GM12878 (cell line): ENCODE data around the gene P3H3. TPM values are rescaled to one million over a fixed set of nuclear protein-coding genes. Genes with fewer than 3 reads are reported as not detected.

Source experiments
- BHLHE40 ChIP-seq, 2 experiments: fragments of 450-650 bp in 1 of 2; IDR thresholded peaks; 2 replicates each; pipeline ENCODE4 v1.6.1; 2011 to 2017; ENCODE audit warnings: low read depth in 2 of 2, borderline replicate concordance in 1 of 2, improper control_type of control experiment in 1 of 2, low read length in 1 of 2, mild to moderate bottlenecking in 1 of 2
- DPF2 ChIP-seq: fragments of 450-650 bp; IDR thresholded peaks from 2 replicates; pipeline ENCODE4 v1.6.1; 2017; ENCODE audit warnings: mild to moderate bottlenecking
- EZH2 ChIP-seq: IDR thresholded peaks from 2 replicates; pipeline ENCODE4 v1.6.1; 2012; ENCODE audit warnings: low read depth, mild to moderate bottlenecking, control low read depth, inconsistent platforms, low read length, borderline replicate concordance; ENCODE audit not compliant: control insufficient read depth
- GABPA ChIP-seq: IDR thresholded peaks from 2 replicates; pipeline ENCODE4 v1.6.1; 2014; ENCODE audit warnings: antibody characterized with exemption, low read depth, mild to moderate bottlenecking, inconsistent platforms
- HCFC1 ChIP-seq: fragments of 150-350 bp; IDR thresholded peaks from 2 replicates; pipeline ENCODE4 v1.6.1; 2014; ENCODE audit warnings: low read length
- IKZF2 ChIP-seq, 2 experiments: fragments of 450-650 bp; IDR thresholded peaks; 2 replicates each; pipeline ENCODE4 v1.6.1; 2017; ENCODE audit warnings: mild to moderate bottlenecking in 2 of 2, moderate library complexity in 2 of 2
- IRF4 ChIP-seq: IDR thresholded peaks from 2 replicates; pipeline ENCODE4 v1.6.1; 2011; ENCODE audit warnings: low read depth, low read length
- KAT2A ChIP-seq: conservative IDR thresholded peaks from 2 replicates; pipeline ENCODE4 v1.6.1; 2011; ENCODE audit warnings: low read depth, low read length; ENCODE audit not compliant: control insufficient read depth
- KDM1A ChIP-seq: fragments of 200-600 bp; sonication (generic); IDR thresholded peaks from 2 replicates; pipeline ENCODE4 v1.6.1; 2016; ENCODE audit warnings: borderline replicate concordance
- LARP7 ChIP-seq: fragments of 450-650 bp; IDR thresholded peaks from 2 replicates; pipeline ENCODE4 v1.6.1; 2017; ENCODE audit warnings: mild to moderate bottlenecking
- NFYB ChIP-seq: IDR thresholded peaks from 2 replicates; pipeline ENCODE4 v1.6.1; 2011; ENCODE audit warnings: low read depth, mild to moderate bottlenecking, low read length, improper control_type of control experiment, moderate library complexity; ENCODE audit not compliant: insufficient read depth
- PKNOX1 ChIP-seq: fragments of 450-650 bp; IDR thresholded peaks from 2 replicates; pipeline ENCODE4 v1.6.1; 2016; ENCODE audit warnings: mild to moderate bottlenecking
- POLR2AphosphoS2 ChIP-seq: IDR thresholded peaks from 2 replicates; pipeline ENCODE4 v1.6.1; 2011; ENCODE audit warnings: low read depth, mild to moderate bottlenecking, low read length, improper control_type of control experiment, moderate library complexity
- RAD21 ChIP-seq: IDR thresholded peaks from 2 replicates; pipeline ENCODE4 v1.6.1; 2011; ENCODE audit warnings: mild to moderate bottlenecking, low read depth, low read length, moderate library complexity; ENCODE audit not compliant: insufficient read depth
- RELB ChIP-seq: fragments of 450-650 bp; IDR thresholded peaks from 2 replicates; pipeline ENCODE4 v1.6.1; 2017; ENCODE audit warnings: low read depth, mild to moderate bottlenecking, moderate library complexity
- SMARCA5 ChIP-seq: fragments of 450-650 bp; IDR thresholded peaks from 2 replicates; pipeline ENCODE4 v1.6.1; 2017; ENCODE audit warnings: mild to moderate bottlenecking
- SREBF1 ChIP-seq: IDR thresholded peaks from 2 replicates; pipeline ENCODE4 v1.6.1; 2012; ENCODE audit warnings: mild to moderate bottlenecking, low read length
- TARDBP ChIP-seq: IDR thresholded peaks from 2 replicates; pipeline ENCODE4 v1.6.1; 2016; ENCODE audit warnings: borderline replicate concordance
- ZNF207 ChIP-seq: fragments of 450-650 bp; IDR thresholded peaks from 2 replicates; pipeline ENCODE4 v1.6.1; 2014; ENCODE audit warnings: antibody characterized with exemption, mild to moderate bottlenecking, borderline replicate concordance
- ZNF274 ChIP-seq: IDR thresholded peaks from one replicate; pipeline ENCODE4 v1.8.0; 2011; ENCODE audit not compliant: insufficient read length, insufficient read depth
- ZNF384 ChIP-seq: IDR thresholded peaks from 2 replicates; pipeline ENCODE4 v1.6.1; 2012; ENCODE audit warnings: low read depth, mild to moderate bottlenecking, low read length, improper control_type of control experiment, borderline replicate concordance
- polyA plus RNA-seq, 11 experiments: library from polyadenylated mRNA; depleted of rRNA in 4 of 11; unstranded in 6 of 11; stranded (reverse) in 5 of 11; fragments of >200 nt; fragmentation: Nextera tagmentation in 4 of 11; fragmentation: Illumina TruSeq in 1 of 11; extraction: Ambion mirVana in 4 of 11; extraction: Trizol in 1 of 11; gene quantifications; 1 replicate in 1 of 11; 2 replicates in 10 of 11; pipeline versions ENCODE4 v1.2.1 to v1.2.3, GENCODE V29; 2011 to 2016; ENCODE audit warnings: inconsistent platforms in 2 of 11, missing spikeins in 2 of 11, low read depth in 1 of 11
- total RNA-seq, 4 experiments: library from RNA; depleted of rRNA in 3 of 4; stranded (reverse); fragments of >200 nt in 3 of 4; fragmentation: Illumina TruSeq in 1 of 4; extraction: Trizol in 1 of 4; gene quantifications; 2 replicates each; pipeline versions ENCODE4 v1.2.1 to v1.2.3, GENCODE V29; 2013 to 2021
- TF ChIP-seq, protein P1 (sequence below): IDR thresholded peaks from 2 replicates; pipeline ENCODE4 v1.6.1; 2012; ENCODE audit warnings: mild to moderate bottlenecking, low read depth, low read length
- TF ChIP-seq, protein P2 (sequence below): IDR thresholded peaks from 2 replicates; pipeline ENCODE4 v1.6.1; 2012; ENCODE audit warnings: low read depth, low read length, improper control_type of control experiment

P3H3 gene
- total and polyA plus RNA-seq, 10 of the 15 experiments (the other 5 are each of a cell fraction or from before 2014, with no cell fraction given): 0.03 to 0.21 (median 0.05) TPM; not detected in 7

DNA sequence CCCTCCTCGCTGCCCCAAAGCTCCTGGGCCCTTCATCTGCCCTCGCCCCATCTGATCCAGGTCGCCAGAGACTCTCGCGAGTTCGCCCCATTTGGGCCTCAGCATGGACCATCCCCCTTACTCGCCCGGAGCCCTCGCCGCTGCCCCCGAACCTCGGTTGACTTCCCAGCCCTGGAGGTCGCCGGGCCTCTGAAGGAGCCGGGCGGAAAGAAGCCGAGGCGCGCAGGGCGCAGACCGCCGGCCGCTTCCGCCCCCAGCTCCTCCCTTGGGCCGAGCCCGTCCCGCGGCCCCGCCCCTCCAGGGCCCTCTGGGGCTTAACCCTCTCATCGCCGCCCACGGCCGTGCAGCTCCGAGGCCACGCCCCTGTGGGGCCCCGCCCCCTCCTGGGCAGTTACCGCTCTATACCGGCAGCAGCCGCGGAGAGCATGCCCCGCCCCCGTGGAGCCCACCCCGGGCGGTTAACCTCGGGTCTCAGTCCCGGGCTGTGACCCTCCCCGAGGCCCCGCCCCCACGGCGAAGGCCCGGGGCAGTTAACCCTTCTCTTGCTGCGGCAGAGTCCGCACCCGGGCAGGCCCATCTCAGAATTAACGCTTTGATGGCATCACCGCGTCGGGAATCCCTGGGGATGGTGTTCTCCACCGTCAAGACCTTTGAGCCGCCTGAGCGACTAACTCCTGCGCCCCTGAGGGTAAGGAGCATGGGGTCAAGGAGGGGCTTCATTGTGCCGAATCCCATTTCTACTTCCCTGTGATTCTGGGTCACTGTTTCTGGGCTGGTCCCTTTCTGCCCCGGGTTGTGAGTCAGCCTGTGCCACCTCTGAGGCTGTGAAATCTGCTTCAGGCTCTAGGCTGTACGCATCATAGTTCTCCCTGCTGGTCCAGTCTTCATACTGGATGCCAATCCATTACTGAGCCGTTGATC is 45.1 kb downstream of the P3H3 start, which contains the start of gene SPSB2 (continued):
- no peak for TF ChIP-seq PKNOX1
- TF ChIP-seq NFYB: no peak
- no peak for TF ChIP-seq KAT2A
- TF ChIP-seq RAD21: no peak
- no peak; the same call in 1 of the 2 replicates for TF ChIP-seq GABPA
- TF ChIP-seq SREBF1: no peak
- TF ChIP-seq, protein P1, sequence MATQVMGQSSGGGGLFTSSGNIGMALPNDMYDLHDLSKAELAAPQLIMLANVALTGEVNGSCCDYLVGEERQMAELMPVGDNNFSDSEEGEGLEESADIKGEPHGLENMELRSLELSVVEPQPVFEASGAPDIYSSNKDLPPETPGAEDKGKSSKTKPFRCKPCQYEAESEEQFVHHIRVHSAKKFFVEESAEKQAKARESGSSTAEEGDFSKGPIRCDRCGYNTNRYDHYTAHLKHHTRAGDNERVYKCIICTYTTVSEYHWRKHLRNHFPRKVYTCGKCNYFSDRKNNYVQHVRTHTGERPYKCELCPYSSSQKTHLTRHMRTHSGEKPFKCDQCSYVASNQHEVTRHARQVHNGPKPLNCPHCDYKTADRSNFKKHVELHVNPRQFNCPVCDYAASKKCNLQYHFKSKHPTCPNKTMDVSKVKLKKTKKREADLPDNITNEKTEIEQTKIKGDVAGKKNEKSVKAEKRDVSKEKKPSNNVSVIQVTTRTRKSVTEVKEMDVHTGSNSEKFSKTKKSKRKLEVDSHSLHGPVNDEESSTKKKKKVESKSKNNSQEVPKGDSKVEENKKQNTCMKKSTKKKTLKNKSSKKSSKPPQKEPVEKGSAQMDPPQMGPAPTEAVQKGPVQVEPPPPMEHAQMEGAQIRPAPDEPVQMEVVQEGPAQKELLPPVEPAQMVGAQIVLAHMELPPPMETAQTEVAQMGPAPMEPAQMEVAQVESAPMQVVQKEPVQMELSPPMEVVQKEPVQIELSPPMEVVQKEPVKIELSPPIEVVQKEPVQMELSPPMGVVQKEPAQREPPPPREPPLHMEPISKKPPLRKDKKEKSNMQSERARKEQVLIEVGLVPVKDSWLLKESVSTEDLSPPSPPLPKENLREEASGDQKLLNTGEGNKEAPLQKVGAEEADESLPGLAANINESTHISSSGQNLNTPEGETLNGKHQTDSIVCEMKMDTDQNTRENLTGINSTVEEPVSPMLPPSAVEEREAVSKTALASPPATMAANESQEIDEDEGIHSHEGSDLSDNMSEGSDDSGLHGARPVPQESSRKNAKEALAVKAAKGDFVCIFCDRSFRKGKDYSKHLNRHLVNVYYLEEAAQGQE: no peak
- 0 out of 2 replicates have a peak, but pooled peaks have one; percentile 25 for TF ChIP-seq ZNF207
- no peak for TF ChIP-seq LARP7
- no peak for TF ChIP-seq TARDBP
- no peak for TF ChIP-seq POLR2AphosphoS2
- no peak for TF ChIP-seq KDM1A
- TF ChIP-seq BHLHE40 (IDR thresholded peaks at IDR 0.05; ENCODE audit: borderline replicate concordance in 1 of 2, low read depth in 2 of 2, low read length in 1 of 2): peak; percentile 3 to 17; a peak in 1 of 4 replicates
- TF ChIP-seq SMARCA5: peak; percentile 22; the same call in 1 of the 2 replicates
- TF ChIP-seq ZNF384: no peak
- TF ChIP-seq IKZF2 (IDR thresholded peaks at IDR 0.05): 0 out of 4 replicates have a peak, but pooled peaks of 1 of the 2 experiments have one; percentile 19
- no peak for TF ChIP-seq EZH2
- TF ChIP-seq, protein P2, sequence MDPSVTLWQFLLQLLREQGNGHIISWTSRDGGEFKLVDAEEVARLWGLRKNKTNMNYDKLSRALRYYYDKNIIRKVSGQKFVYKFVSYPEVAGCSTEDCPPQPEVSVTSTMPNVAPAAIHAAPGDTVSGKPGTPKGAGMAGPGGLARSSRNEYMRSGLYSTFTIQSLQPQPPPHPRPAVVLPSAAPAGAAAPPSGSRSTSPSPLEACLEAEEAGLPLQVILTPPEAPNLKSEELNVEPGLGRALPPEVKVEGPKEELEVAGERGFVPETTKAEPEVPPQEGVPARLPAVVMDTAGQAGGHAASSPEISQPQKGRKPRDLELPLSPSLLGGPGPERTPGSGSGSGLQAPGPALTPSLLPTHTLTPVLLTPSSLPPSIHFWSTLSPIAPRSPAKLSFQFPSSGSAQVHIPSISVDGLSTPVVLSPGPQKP: no peak; the same call in 1 of the 2 replicates
- TF ChIP-seq IRF4: no peak
- TF ChIP-seq DPF2: no peak
- TF ChIP-seq RELB: no peak
- no peak for TF ChIP-seq ZNF274
- peak; percentile 32; the same call in 1 of the 2 replicates for TF ChIP-seq HCFC1
